HG03354 (cell line): ENCODE results near the gene HLA-DOA.

Experiments
- ATAC-seq: cut with Tn5 transposase; IDR thresholded peaks from one replicate; pipeline ENCODE4 v1.9.1; 2021; ENCODE audit warnings: mild to moderate bottlenecking; ENCODE audit not compliant: unreplicated experiment, poor library complexity, severe bottlenecking

Gene HLA-DOA

DNA sequence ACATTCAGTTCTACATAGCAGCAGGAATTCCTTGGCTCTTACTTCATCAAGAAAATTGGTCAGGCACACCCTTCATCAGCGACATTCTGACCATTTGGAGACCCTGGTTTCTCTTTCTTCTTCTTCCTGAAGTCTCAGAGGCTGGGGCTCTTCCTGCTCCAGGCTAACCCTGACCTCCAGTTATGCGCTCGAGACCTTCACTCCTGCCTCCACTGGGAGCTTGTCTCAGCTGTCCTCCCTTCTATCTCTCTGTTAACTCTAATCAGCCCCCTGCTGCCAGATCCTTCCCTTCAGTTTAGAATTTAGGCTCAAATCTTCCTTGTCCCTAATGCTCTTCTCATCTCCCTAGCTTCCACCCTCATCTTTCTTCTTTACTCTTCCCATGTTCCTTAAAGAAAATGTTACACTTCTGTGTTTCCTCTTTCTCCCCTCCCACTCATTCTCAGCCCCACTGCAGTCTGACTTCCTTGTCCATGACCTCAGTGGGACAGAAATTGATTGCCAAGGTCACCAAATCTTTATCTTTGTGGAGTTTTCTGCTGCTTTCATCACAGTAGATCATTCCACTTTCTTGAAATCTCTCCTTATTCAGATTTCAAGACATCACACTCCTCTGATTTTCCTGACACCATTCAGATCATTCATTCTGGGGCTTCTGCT is 8.4 kb upstream of the HLA-DOA start:
- no peak for ATAC-seq

DNA sequence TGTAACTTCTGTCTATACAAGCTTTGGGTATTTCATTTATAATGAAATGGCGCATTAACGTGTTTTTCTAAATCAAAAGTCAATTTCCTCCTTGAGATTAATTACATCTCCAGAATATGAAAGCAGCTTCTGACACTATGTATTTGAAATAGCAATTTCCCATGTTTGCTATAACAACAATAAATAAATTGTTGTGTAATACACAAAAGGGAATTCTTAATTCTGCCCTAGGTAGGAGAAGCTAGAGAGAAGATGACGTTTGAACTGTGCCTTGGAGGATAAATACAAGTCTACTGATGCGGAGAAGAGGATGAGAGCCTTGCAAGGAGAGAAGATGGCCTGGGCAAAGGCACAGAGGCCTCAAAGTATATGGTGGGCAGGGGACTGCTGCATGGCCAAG is 7.6 kb upstream of the HLA-DOA start:
- no peak for ATAC-seq

DNA sequence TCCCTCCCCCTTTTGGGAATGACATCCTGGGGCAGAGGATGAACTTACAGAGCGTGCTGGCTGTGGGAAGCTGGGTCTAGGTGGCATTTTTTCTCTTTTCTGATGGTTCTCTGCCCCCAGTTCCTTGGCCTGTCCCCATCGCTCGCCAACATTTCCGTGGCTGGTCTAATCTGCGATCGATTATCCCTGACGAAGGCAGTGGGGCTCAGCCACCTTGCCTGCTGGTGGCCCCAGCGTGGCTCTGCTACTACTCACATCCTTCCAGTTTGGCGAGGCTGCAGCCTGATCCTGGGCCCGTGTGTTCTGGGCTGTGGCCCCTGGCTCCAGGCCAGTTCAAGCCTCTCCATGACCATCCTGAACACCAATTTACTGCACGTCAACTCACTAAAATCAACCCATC is 6.4 kb upstream of the HLA-DOA start:
- ATAC-seq = no peak

DNA sequence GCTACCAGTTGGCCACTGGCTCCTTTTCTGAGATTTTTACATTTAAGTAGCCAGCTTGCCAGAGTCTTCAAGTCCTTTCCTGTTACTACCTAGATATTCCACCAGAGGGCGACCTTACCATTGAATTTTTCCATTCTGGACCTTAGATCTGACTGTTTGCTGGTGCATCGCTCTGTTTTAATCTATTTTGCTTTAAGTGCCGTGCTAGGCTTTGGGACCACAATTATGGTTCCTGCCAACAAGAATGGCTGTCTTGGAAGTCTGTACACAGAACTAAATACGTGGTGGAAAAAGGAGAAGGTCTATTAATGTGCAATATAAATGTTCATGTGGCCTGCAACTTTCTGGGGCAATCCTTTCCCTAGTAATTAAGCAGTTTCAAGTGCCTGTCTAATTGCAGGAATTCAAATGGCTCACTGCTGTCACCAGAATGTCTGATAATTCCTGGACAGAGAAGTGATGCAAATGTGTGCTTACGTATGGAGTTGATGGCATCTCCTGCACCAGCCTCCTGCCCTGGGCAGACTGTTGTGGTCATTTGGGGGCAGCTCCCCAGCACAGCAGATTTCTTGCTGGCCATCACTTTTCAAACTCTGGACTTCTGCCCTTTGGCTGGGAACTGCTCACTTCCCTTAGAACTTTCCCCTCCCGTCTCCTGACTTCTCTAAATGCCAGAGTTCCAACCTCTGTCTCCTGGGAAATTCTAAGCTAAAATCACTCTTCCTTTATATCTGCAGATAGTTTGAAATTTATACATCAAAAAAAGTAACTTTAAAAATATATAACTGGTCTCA is 5.6 kb upstream of the HLA-DOA start:
- no peak for ATAC-seq

DNA sequence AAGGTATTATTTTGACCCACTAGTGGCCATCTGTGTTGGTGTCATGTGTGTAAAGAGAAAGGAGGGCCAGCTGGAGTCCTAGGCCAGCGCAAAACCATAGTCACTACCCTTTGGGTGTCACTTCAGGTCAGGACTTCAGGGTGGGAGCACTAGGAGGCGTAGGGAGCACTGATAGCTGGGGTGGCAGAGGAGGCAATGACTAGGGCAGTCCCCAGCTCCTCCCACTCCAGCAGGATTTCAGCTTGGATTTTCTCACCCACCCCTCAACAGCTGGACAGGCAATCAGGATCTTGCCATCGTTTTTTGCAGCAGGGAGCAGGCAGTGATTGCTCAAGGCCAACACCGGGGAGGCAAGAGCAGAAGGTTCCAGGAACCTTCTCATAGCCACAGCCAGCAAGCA is 4.2 kb upstream of the HLA-DOA start:
- no peak for ATAC-seq

DNA sequence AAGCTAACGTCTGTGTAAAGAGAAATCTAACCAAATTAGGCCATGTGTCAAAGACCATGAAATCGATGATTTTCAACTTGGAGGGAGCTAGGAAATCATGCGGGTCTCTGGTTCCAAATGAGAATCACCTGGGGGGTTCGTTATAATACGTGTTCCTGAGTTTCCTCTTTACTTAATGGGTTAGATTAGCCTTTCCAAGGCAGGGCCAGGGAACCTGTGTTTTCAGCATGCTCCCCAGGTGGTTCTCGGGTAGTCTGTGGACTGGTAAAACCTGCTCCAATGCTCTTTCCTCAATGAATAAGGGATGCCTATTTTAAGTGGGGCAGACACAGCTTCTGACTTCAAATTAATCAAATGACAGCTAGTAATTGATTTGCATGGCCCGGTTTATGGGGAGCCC is 965 bp upstream of the HLA-DOA start:
- ATAC-seq = no peak

DNA sequence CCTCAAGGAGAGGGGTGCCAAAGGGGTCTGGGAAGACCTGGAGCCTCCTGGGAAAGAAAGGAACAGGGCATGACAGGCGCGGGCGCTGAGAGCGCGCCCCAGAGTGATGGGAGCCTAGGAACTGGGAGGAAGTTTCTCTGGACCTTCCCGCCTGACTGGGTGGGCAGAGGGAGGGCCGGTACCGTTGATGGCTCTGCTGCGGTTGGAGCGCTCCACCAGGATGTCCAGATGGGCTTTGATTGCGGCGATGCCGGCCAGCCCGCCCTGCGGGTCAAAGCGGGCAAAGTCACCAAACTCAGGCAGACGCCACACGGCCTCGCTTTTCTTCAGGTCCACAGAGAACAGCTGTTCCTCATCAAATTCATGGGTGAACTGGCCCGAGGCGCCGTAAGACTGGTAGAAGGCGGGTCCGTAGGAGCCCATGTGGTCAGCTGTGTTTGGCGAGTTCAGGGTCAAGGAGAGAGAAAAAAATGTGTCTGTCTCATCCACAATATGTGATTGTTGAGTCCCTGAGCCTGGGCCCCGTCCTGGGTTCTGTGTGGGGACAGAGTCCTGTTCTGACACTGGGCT is 1.5 kb downstream of the HLA-DOA start:
- ATAC-seq = no peak

DNA sequence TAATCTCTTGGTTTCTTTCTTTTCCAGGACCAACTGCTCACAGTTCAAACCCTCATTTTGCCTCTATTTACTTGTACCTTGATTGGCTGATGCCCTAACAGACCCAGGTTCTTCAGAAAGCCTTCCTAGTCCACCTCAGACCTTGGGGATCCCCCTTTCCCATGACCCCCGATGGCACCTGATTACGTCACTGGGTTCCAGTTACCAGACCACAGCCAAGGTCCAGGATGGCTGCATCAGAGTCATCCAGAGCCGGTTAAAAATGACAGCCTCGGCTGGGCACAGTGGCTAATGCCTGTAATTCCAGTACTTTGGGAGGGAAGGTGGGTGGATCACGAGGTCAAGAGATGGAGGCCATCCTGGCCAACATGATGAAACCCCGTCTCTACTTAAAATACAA is 4.5 kb downstream of the HLA-DOA start:
- ATAC-seq = no peak

DNA sequence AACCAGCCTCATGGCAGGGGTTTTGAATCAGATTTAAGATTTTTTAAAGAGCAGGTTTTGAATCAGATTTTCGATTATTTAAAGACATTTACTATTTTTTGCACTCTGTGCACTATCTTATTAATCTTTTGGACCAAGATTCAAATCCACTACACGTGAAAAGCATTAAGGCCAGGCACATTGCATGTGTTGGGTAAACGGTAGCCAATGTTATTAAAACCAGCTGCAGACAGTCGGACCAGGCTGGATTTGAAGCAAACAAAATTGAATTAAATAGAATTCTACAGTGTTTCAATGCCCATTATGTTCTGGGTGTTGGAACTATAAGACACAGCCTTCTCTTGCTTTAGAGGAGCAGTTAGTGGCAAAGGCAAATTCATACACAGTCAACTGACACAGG is 7.7 kb downstream of the HLA-DOA start:
- no peak for ATAC-seq

DNA sequence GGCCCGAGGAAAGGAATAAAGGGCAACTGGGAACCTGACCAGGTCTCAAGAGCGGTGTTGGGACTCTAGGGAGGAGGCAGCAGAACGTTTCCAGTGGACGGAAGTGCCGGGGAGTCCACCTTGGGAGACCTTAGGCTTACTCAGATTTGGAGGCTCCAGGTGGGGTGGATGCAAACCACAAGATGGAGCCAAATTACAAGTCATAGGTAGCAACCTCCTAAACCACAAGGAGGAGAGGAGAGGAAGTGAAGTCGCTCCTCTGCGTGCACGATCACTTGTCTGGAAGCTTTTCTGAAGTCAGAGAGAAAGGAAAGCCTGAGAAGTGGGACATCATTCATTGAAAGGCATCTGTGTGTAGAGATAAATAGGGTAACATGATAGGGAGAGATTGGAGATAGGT is 9.3 kb downstream of the HLA-DOA start:
- ATAC-seq = no peak

DNA sequence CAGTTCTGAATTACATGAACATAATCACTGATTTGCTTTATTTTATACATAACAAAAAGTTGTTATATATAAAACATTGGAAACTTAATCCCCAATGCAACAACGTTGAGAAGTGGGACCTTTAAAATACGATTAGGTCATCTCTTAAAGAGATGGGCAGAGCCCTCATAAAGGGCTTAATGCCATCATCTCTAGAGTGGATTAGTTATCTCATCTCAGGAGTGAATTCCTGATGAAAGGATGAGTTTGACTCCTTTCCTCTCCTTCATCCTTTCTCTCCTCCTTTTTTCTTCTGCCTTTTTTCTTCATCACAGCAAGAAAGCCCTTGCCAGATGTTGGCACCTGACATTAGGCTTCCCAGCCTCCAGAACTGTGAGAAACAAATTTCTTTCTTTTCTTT is 13.9 kb downstream of the HLA-DOA start:
- no peak for ATAC-seq

DNA sequence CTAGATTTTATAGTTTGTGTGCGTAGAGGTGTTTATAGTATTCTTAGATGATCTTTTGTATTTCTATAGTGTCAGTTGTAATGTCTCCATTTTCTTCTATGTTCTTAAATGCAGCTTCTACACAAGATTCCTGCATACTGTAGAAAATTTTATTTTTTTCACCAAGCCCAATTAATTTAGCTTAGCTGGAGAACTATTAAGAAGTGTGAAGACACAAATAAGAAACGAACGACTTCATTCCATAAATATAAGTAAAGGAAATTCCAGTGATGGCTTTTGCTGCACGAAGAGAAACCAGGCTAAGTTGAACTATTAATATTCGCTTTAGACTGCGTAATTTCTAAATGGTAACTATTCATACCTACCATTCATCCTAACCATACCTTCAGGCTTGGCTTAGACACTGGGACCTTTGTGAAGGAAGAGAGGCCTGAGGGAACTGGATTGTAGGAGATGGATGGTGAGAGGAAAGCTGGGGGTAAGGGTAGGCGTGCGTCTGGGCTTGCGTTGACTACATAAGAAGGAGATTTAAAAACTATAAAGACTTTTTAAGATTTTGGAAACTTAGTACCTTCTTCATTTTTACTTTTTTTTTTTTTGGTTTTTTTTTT is 15.9 kb downstream of the HLA-DOA start:
- no peak for ATAC-seq

DNA sequence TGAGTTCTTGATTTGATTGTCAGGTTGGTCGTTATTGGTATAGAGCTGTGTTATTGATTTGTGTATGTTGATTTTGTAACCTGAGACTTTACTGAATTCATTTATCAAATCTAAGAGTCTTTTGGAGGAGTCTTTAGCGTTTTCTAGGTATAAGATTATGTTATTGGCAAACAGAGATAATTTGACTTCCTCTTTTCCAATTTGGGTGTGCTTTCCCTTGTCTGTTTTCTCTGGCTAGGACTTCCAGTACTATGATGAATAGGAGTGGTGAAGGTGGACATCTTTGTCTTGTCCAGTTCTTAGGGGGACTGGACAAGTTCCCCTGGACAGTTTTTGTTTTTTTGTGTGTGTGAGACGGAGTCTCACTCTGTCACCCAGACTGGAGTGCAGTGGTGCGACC is 17.4 kb downstream of the HLA-DOA start:
- ATAC-seq = no peak

DNA sequence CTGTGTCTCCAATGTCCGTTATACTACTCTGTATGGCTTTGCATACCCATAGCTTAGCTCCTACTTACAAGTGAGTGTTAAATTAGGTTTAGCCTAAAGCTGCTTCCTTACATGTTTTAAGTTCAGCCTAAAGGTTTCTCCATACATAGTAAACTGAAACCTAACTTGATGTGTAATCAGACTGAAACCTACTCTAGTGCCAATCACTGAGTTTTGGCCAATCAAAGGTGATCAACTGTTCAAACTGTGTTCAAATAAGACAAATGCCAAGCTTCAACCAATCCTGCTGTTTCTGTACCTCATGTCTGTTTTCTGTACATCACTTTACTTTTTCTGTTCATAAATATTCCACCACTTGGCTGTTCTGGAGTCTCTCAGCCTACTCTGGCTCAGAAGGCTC is 20.0 kb downstream of the HLA-DOA start:
- ATAC-seq = no peak

DNA sequence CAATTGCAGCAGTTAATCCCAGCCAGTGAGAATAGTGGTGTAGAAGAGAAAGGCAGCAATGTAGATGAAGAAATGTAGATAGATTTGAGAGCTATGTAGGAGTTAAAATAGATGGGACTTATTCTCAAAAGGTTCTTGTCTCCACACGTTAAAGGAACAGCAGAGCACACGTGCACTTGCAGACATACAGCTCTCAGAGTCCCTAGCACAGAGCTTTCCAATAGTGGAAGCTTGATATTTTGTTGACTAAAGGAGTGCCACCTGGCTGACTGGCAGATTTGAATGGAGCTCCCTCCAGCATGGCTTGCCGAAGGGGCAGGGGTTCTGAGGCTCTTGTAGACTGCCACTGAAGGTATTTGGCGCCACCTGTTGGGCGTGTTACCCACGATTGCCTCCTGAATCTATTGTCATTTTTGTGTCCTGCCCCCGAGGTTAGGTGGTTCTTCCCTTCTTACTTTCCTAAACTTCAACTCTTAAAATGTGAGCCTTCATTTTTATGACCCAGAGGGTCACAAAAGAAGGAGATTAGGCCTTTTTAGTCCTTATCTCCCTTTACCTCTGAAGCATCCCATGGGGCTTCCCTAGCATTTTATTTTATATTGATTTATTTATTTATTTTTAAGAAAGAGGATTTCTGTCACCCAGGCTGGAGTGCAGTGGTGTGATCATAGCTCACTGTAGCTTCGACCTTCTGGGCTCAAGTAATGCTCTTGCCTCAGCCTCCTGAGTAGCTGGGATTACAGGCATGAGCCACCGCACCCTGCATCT is 24.6 kb downstream of the HLA-DOA start:
- ATAC-seq = peak; percentile 71

DNA sequence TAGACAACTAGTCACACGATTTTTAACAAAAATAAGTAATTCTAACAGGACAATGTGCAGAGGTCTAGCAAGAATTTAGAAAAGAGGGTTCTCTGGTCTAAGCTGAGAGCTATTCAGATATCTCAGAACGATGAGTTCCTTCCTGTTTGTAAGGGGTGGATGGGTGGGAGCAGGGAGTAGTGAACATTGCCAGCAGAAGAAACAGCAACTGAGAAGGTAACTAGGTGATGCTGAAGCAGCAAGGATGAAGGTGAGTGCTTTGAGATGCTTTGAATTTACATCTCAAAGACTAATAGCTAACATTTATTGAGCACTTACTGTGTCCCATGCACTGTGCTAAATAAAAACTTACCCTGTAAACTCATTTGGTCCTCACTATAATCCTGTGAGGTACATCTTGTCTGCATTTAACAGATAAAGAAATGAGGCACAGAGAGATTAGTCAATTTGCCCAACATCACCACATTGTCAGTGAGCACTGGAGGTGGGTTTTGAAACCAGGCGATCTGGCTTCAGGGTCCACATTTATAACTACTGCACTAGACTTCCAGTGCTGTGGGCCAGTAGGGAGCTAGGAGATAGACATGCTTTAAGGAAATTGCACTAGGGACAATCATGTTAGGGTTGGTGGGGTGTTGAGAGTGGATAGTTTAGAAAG is 25.3 kb downstream of the HLA-DOA start:
- peak; percentile 24 for ATAC-seq

DNA sequence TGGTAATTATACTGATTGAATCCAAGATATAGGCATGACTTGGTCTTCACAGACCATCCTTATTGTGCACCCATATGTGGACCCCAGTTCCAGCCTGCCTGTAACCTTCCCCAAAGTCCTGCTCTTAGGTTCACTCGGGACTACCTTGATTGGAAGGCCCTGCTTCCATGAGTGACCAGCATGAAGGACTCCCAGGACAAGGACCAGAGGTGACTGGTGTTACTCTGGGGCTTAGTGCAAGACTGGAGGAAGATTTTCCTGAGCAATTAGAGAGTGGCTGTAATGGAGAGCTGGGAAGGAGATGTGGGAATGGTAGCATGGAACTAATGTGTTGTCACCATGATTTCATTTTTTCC is 25.9 kb downstream of the HLA-DOA start:
- ATAC-seq = no peak

DNA sequence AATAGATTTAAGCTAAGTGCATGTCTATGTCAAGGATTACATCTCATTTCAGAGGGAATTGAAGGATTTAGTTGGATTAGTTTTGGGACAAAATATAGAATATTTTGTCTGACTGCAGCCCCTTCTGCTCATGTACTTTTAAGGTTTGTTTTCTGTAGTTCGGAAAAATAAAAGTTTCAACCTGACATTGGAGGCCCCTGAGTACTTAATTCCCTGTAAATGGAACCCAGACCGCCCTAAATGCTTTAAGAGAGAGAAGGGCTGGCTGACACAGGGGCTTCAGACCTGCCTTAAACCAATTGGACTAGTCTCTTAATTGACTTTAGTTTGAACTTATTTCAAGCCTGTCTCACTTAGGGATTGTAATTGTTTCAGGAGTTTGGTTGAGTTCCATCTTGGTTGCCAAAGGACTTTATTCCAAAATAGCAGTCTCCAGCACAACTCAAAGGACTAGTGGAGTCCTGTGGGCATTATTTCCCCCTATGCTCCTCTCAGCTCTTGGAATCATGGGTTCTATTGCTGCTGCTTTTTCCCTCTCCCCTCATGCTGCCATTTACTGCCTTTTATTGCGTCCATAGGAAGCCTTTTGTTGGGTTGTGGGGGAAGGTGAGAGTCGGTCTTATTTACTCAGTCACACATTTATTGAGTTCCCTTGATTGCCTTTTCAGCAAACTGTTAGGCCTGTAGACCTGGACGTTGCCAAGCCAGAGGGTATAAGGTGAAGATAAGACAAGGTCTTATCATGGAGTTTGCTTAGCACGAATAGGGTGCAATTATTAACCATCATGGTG is 26.5 kb downstream of the HLA-DOA start:
- ATAC-seq = no peak

DNA sequence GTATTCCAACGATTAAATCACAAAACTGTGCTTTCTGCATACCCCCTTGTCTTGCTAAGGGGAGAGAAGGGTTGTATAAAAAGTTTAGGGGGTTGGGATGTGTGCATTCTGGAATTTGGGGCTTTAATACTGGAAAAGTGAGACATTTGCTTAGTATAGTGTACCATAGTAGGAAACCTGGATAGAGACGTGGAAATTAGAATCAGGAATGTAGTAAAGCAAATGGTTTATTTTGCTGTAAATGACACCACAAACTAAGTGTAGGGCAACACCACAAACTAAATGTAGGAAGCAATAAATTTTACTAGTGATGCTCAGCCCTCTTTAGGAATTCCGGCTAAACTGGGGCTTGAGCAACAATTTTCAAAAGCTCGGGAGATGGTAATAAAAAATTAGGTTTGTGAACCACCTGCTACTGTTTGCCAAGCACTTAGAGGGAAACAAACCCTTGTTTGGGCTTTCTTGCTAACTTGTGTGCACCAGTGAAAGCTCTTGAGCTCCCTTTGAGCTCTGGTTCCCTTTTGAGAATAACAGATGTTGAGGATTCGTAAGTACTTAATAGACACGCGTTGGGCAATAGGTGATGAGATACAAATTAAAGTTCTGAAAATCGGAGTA is 27.2 kb downstream of the HLA-DOA start:
- ATAC-seq = no peak
